Large intestine (tissue), 3 donors: ENCODE data around the gene GRIK3. TPM values are rescaled to one million over a fixed set of nuclear protein-coding genes. Genes with fewer than 3 reads are reported as not detected.
"Not testable (repeated sequence)": the region's sequence is repeated elsewhere in the genome, so short reads cannot be mapped to it uniquely, and the experiment has no call there.

Experiments
- DNase-seq, 2 donors: peaks; one replicate each; pipeline versions ENCODE4 v3.0.0 to v3.0.0-alpha.2; 2013
- H3K27ac ChIP-seq: one replicate; pipeline ENCODE4 v1.5.1; 2013; ENCODE audit warnings: low read length
- H3K27me3 ChIP-seq: 2 replicates; pipeline ENCODE4 v1.6.1; 2013; ENCODE audit warnings: low read length; ENCODE audit not compliant: control insufficient read depth, insufficient read depth
- H3K36me3 ChIP-seq: 2 replicates; pipeline ENCODE4 v1.6.1; 2013; ENCODE audit warnings: low read length; ENCODE audit not compliant: control insufficient read depth, insufficient read depth
- H3K4me1 ChIP-seq: one replicate; pipeline ENCODE4 v1.6.1; 2013; ENCODE audit warnings: low read length; ENCODE audit not compliant: control insufficient read depth, insufficient read depth
- H3K4me3 ChIP-seq: one replicate; pipeline ENCODE4 v1.5.1; 2013; ENCODE audit warnings: low read length
- H3K9me3 ChIP-seq: one replicate; pipeline ENCODE4 v1.6.1; 2013; ENCODE audit warnings: mild to moderate bottlenecking, low read depth, low read length, moderate library complexity; ENCODE audit not compliant: control insufficient read depth
- WGBS: methylation state at CpG from one replicate; pipeline ENCODE4 v1.1.5; 2013; ENCODE audit warnings: low lambda C conversion rate; ENCODE audit not compliant: insufficient coverage; 5-methylcytosine and 5-hydroxymethylcytosine counted together
- polyA plus RNA-seq: library from polyadenylated mRNA; unstranded; fragments of 120-200 nt; gene quantifications from one replicate; pipeline ENCODE4 v1.2.1, GENCODE V29; 2013

GRIK3 gene
- polyA plus RNA-seq, 1 donor, result 4.5 TPM

- no CpG with 5 or more reads among the region's 5 CpGs for WGBS
- Histone ChIP-seq H3K4me3 (no peak overlapping the region), H3K9me3 (no peaks in the 10 kb centered on the region), H3K27ac (no peak overlapping the region), H3K27me3 (no peaks in the 10 kb centered on the region), H3K36me3 (no peaks in the 10 kb centered on the region), H3K4me1 (no peaks in the 10 kb centered on the region)
- no peak for DNase-seq
Measured at GRCh38 chr1:36913016-36913415, 121.3 kb downstream of the GRIK3 start.

- no peak overlapping the region for H3K4me3 ChIP-seq
- no peak overlapping the region for H3K27ac ChIP-seq
- no peaks in the 10 kb centered on the region for H3K9me3 ChIP-seq
- H3K27me3 ChIP-seq, result no peaks in the 10 kb centered on the region
- no peak for DNase-seq
- H3K4me1 ChIP-seq, result no peaks in the 10 kb centered on the region
- no CpG with 5 or more reads among the region's 7 CpGs for WGBS
- no peaks in the 10 kb centered on the region for H3K36me3 ChIP-seq
Measured at GRCh38 chr1:36912365-36912865, 121.9 kb downstream of the GRIK3 start.

GRCh38 chr1:36911561-36912364 lies 122.6 kb downstream of the GRIK3 start:
- H3K36me3 ChIP-seq, result no peaks in the 10 kb centered on the region
- H3K4me1 ChIP-seq, result no peaks in the 10 kb centered on the region
- H3K27me3 ChIP-seq, result no peaks in the 10 kb centered on the region
- H3K4me3 ChIP-seq, result no peak overlapping the region
- no peak overlapping the region for H3K27ac ChIP-seq
- no peak for DNase-seq
- WGBS, result 61% methylated on average over 3 of the region's 21 CpGs
- no peaks in the 10 kb centered on the region for H3K9me3 ChIP-seq

GRCh38 chr1:36910886-36911540 lies 123.3 kb downstream of the GRIK3 start:
- no peak for DNase-seq
- no peaks in the 10 kb centered on the region for H3K27me3 ChIP-seq
- no peaks in the 10 kb centered on the region for H3K4me1 ChIP-seq
- no peak overlapping the region for H3K27ac ChIP-seq
- WGBS, result 100% methylated on average over 1 of the region's 9 CpGs
- no peaks in the 10 kb centered on the region for H3K9me3 ChIP-seq
- no peaks in the 10 kb centered on the region for H3K36me3 ChIP-seq
- no peak overlapping the region for H3K4me3 ChIP-seq

DNA sequence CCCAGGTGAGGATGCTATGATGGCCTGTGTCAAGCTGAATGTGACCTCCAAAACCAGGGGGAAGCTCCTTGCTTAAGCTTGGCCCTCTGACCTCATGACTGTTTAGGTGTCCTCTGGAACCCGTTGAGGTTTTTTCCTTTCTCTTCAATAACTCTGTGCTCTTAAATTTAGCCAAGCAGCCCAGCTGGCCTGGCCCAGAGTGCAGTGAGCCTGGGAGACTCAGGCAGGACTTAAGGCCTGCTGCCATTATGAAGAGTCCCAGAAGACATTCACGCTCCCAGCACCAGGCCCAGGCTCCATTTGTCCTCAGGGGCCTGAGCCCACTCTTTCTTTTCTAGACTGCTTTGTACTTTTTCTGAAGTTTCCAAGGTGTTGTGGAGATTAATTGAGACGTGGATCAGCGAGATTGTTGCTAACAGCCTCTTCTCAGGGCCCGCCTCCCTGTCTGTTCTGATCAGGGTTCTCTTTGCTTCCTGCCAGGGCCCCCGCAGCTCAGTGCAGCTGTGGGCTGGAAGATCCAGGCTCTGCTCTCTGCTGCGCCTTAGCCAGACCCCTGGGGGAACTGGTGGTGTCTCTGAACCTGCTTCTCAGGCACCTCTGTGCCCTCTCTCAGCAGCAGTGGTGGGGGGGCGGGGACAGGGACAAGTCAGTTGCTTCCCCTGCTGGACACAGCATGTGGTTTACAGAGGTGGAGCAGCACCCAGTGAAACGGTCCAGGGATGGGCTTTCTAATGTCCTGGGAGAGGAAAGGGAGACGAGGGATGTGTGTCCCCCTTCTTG lies 124.2 kb downstream of the GRIK3 start:
- Histone ChIP-seq H3K9me3 (no peaks in the 10 kb centered on the region), H3K27ac (no peak overlapping the region), H3K36me3 (no peaks in the 10 kb centered on the region), H3K27me3 (no peaks in the 10 kb centered on the region), H3K4me3 (no peak overlapping the region), H3K4me1 (no peaks in the 10 kb centered on the region)
- DNase-seq, result no peak
- no CpG with 5 or more reads among the region's 10 CpGs for WGBS

DNA sequence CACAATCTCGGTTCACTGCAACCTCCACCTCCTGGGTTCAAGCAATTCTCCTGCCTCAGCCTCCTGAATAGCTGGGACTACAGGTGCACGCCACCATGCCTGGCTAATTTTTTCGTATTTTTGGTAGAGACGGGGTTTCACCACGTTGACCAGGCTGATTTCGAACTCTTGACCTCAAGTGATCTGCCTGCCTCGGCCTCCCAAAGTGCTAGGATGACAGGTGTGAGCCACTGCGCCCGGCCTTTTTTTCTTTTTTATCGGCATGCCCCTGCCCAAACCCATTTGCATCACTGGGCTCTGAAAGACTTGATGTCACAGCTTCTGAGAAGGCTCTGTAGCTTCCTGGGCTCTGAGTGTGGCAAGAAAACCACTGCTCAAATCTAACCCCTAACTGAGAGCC lies 125.0 kb downstream of the GRIK3 start:
- no CpG with 5 or more reads among the region's 10 CpGs for WGBS
- H3K4me1 ChIP-seq, result not testable (repeated sequence)

DNA sequence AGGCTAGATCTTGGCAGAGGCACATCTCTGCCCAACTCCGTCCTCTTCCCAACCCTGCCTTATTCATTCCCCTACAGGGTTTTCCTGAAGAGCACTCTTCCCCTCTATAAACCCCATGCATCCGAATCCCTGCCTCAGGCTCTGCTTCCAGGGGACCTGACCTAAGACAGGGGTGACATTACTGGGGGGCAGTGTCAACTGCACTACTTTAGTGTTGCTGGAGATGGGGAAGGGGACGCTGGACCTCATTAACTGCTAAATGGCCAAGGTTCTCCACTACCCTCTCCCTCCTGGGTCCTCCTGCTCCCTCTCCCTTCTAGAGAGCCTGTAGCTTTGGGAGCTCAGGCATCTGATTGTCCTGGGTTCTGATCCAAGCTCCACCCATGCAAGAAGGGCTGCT lies 126.2 kb downstream of the GRIK3 start:
- Histone ChIP-seq H3K9me3 (no peaks in the 10 kb centered on the region), H3K4me3 (no peak overlapping the region), H3K27ac (no peak overlapping the region), H3K36me3 (no peaks in the 10 kb centered on the region), H3K27me3 (no peaks in the 10 kb centered on the region), H3K4me1 (no peaks in the 10 kb centered on the region)
- no CpG with 5 or more reads among the region's 3 CpGs for WGBS
- DNase-seq, result no peak

More for the DNA sequence above, 125.0 kb downstream of the GRIK3 start:
- not testable (repeated sequence) for H3K4me3 ChIP-seq, H3K27me3 ChIP-seq, DNase-seq, H3K9me3 ChIP-seq, H3K27ac ChIP-seq, H3K36me3 ChIP-seq

DNA sequence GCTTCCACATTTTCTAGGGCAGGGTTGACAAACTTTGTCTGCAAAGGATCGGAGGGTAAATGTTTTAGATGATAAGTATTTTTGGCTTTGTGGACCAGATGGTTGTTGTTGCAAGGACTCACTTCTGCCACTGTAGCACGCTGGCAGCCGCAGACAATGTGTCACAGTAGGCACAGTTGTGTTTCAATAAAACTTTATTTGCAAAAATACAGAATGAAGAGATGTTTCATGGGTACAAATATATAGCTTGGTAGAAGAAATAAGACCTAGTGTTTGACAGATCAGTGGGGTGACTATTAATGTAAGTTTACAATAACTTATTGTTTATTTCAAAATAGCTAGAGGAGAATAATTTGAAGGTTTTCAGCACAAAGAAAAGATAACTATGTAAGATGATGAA lies 127.8 kb downstream of the GRIK3 start:
- no peak overlapping the region for H3K27ac ChIP-seq
- H3K9me3 ChIP-seq, result no peaks in the 10 kb centered on the region
- no peaks in the 10 kb centered on the region for H3K27me3 ChIP-seq
- H3K4me3 ChIP-seq, result no peak overlapping the region
- H3K36me3 ChIP-seq, result no peaks in the 10 kb centered on the region
- H3K4me1 ChIP-seq, result no peaks in the 10 kb centered on the region
- 90% methylated on average over 2 of the region's 3 CpGs for WGBS
- no peak for DNase-seq

DNA sequence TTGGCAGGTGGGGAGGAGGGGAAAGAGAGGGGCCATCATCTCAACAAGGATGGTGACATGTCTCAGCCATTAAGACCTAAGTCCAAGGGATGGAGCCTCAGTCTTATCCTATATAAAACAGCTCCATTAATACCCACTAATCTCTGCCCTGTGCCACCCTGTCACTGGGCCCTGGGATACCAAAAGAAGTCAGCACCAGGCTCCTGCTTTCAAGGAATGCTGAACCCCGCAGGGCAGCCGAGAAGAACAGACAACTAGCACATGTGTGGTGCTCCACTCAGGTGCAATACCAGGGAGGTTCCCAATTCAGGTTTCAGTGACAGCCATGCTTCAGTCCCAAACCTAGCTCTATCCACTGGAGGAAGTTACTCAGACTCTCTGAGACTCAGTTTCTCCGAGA lies 128.4 kb downstream of the GRIK3 start:
- no peak overlapping the region for H3K27ac ChIP-seq
- no peaks in the 10 kb centered on the region for H3K27me3 ChIP-seq
- no peak for DNase-seq
- no peaks in the 10 kb centered on the region for H3K36me3 ChIP-seq
- no CpG with 5 or more reads among the region's 3 CpGs for WGBS
- H3K9me3 ChIP-seq, result no peaks in the 10 kb centered on the region
- H3K4me1 ChIP-seq, result no peaks in the 10 kb centered on the region
- H3K4me3 ChIP-seq, result no peak overlapping the region

- no peak overlapping the region for H3K27ac ChIP-seq
- no peak for DNase-seq
- H3K27me3 ChIP-seq, result no peaks in the 10 kb centered on the region
- H3K4me3 ChIP-seq, result no peak overlapping the region
- H3K4me1 ChIP-seq, result no peaks in the 10 kb centered on the region
- H3K9me3 ChIP-seq, result no peaks in the 10 kb centered on the region
- no peaks in the 10 kb centered on the region for H3K36me3 ChIP-seq
- WGBS, result no CpG with 5 or more reads among the region's 1 CpG
Measured at GRCh38 chr1:36900128-36900527, 134.2 kb downstream of the GRIK3 start.
